BLaER1 (cell line): ENCODE data around the gene PLEKHJ1.

ENCODE experiments used
- H3K27ac ChIP-seq: shearing (Covaris generic); formaldehyde crosslinking; 2 replicates; pipeline ENCODE4 v1.8.1; 2022
- H3K27me3 ChIP-seq: shearing (Covaris generic); formaldehyde crosslinking; 2 replicates; pipeline ENCODE4 v1.8.1; 2022
- H3K36me3 ChIP-seq: shearing (Covaris generic); formaldehyde crosslinking; 2 replicates; pipeline ENCODE4 v1.8.1; 2022
- H3K4me1 ChIP-seq: shearing (Covaris generic); formaldehyde crosslinking; 2 replicates; pipeline ENCODE4 v1.8.1; 2022
- H3K4me2 ChIP-seq: shearing (Covaris generic); formaldehyde crosslinking; 2 replicates; pipeline ENCODE4 v1.8.1; 2022
- H3K4me3 ChIP-seq: shearing (Covaris generic); formaldehyde crosslinking; 2 replicates; pipeline ENCODE4 v1.8.1; 2022
- H3K9ac ChIP-seq: shearing (Covaris generic); formaldehyde crosslinking; 2 replicates; pipeline ENCODE4 v1.8.1; 2022
- H3K9me3 ChIP-seq: shearing (Covaris generic); formaldehyde crosslinking; 2 replicates; pipeline ENCODE4 v1.8.1; 2022
- H4K20me1 ChIP-seq: shearing (Covaris generic); formaldehyde crosslinking; 2 replicates; pipeline ENCODE4 v1.8.1; 2022
- Cebpa-rat ChIP-seq: shearing (Covaris generic); IDR thresholded peaks from 2 replicates; pipeline ENCODE4 v1.8.1; 2022

PLEKHJ1 gene

DNA sequence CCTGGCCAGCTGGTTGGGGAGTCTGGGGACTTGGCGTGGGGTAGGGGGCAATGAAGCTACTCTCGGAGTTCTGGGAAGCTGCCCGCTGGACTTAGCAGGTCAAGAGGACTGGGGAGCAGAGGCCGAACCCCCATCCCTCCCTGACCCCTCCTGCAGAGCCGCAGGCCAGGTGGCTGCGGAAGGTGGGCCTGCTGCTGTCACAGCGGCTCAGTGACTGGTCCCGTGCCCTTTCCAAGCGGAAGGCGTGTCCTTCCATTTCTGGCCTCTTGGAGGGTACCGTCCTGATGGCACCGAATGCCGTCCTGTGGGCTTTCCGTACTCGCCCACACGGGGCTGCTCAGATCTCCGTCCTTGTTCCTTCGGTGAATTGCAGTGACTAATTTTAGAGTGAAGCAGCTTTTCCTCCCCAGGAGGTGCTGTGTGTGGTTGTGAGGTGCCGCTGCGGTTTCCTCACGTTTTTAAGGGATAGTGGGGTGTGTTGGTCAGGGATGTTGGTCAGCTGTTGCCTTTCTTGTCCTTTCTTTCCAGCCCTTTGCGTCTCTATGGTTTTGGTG is 51.6 kb downstream of the PLEKHJ1 start:
- H3K4me3 ChIP-seq = no peak overlapping the region
- no peak overlapping the region for H3K9ac ChIP-seq
- TF ChIP-seq Cebpa-rat = no peak
- H3K36me3 ChIP-seq = peaks cover 90% of the 10 kb centered on the region
- H3K27me3 ChIP-seq = no peaks in the 10 kb centered on the region
- H4K20me1 ChIP-seq = peaks cover 99% of the 10 kb centered on the region
- peaks cover 59% of the 10 kb centered on the region for H3K4me1 ChIP-seq
- no peak overlapping the region for H3K4me2 ChIP-seq
- H3K27ac ChIP-seq = no peak overlapping the region
- peaks cover 16% of the 10 kb centered on the region for H3K9me3 ChIP-seq
